CD4-positive, alpha-beta memory T cell (primary cell): Measurements from ENCODE around the gene CTRB1. TPM values are rescaled to one million over a fixed set of nuclear protein-coding genes. Genes with fewer than 3 reads are reported as not detected.
"Not testable (repeated sequence)": the region's sequence is repeated elsewhere in the genome, so short reads cannot be mapped to it uniquely, and the experiment has no call there.

Experiments used
- CTCF ChIA-PET: fragments of 350-600 bp; sonication (Branson Sonifier 250); formaldehyde crosslinking; loops from one replicate; lab custom pipeline; 2021; ENCODE audit warnings: inconsistent platforms; ENCODE audit not compliant: partially characterized antibody; lab: Charles Lee
- POLR2A ChIA-PET: fragments of 350-600 bp; sonication (Branson Sonifier 250); formaldehyde crosslinking; loops from one replicate; lab custom pipeline; 2021; ENCODE audit not compliant: partially characterized antibody; lab: Charles Lee
- DNase-seq, 5 donors: peaks; one replicate each; pipeline versions ENCODE4 v3.0.0 to v3.0.0-alpha.2; 2020 to 2022; ENCODE audit warnings: mixed read lengths in 1 of 5
- H3K27ac ChIP-seq: one replicate; pipeline ENCODE4 v1.7.0; 2013; ENCODE audit warnings: low read depth, low read length
- H3K27me3 ChIP-seq: 2 replicates; pipeline ENCODE4 v1.7.0; 2013; ENCODE audit warnings: mild to moderate bottlenecking, low read length, moderate library complexity; ENCODE audit not compliant: insufficient read depth
- H3K36me3 ChIP-seq: 2 replicates; pipeline ENCODE4 v1.7.0; 2013; ENCODE audit warnings: mild to moderate bottlenecking, low read length, moderate library complexity; ENCODE audit not compliant: insufficient read depth
- H3K4me1 ChIP-seq: 2 replicates; pipeline ENCODE4 v1.7.0; 2013; ENCODE audit warnings: mild to moderate bottlenecking, low read length, moderate library complexity; ENCODE audit not compliant: insufficient read depth
- H3K4me3 ChIP-seq, 2 donors: one replicate each; pipeline ENCODE4 v1.7.0; 2013; ENCODE audit warnings: low read length in 2 of 2, mild to moderate bottlenecking in 1 of 2
- H3K9me3 ChIP-seq, 2 donors: one replicate each; pipeline ENCODE4 v1.7.0; 2013; ENCODE audit warnings: low read length in 2 of 2, control low read depth in 1 of 2; ENCODE audit not compliant: control insufficient read depth in 1 of 2
- H3K27ac Mint-ChIP-seq, 7 donors: one replicate each; pipeline ENCODE4 v1.8.0; 2020 to 2021; ENCODE audit warnings: mixed read lengths in 7 of 7, mild to moderate bottlenecking in 6 of 7, inconsistent platforms in 3 of 7, moderate library complexity in 3 of 7
- H3K27me3 Mint-ChIP-seq, 2 donors: one replicate each; pipeline ENCODE4 v1.8.0; 2020 to 2021; ENCODE audit warnings: mixed read lengths in 2 of 2
- H3K36me3 Mint-ChIP-seq, 2 donors: one replicate each; pipeline ENCODE4 v1.8.0; 2020 to 2021; ENCODE audit warnings: mixed read lengths in 2 of 2, inconsistent platforms in 1 of 2, mild to moderate bottlenecking in 1 of 2
- H3K4me1 Mint-ChIP-seq, 4 donors: one replicate each; pipeline ENCODE4 v1.8.0; 2020 to 2021; ENCODE audit warnings: mixed read lengths in 4 of 4, mild to moderate bottlenecking in 1 of 4
- H3K4me3 Mint-ChIP-seq, 8 donors: one replicate each; pipeline ENCODE4 v1.8.0; 2020 to 2021; ENCODE audit warnings: mixed read lengths in 8 of 8, mild to moderate bottlenecking in 7 of 8, moderate library complexity in 6 of 8, inconsistent platforms in 3 of 8
- H3K9me3 Mint-ChIP-seq, 8 donors: one replicate each; pipeline ENCODE4 v1.8.0; 2020 to 2021; ENCODE audit warnings: mixed read lengths in 8 of 8, mild to moderate bottlenecking in 5 of 8, inconsistent platforms in 3 of 8, moderate library complexity in 1 of 8
- intact Hi-C: fragments of 100-400 bp; cut with micrococcal nuclease; formaldehyde crosslinking; loops from one replicate; pipeline ENCODE4 v1.15.1; 2023
- polyA plus RNA-seq, 2 donors: library from polyadenylated mRNA; unstranded; fragments of 300-500 nt; fragmentation: Illumina TruSeq; gene quantifications; one replicate each; pipeline ENCODE4 v1.2.3, GENCODE V29; 2021
- total RNA-seq, 2 experiments: library from RNA; stranded (reverse); gene quantifications; one replicate each; pipeline ENCODE4 v1.2.3, GENCODE V29; 2021

CTRB1 gene
- total and polyA plus RNA-seq, 4 experiments from 2014 or later: not detected

GRCh38 chr16:75204905-75205304 is 13.9 kb upstream of the CTRB1 start:
- H3K27ac ChIP-seq, H3K9me3 ChIP-seq, H3K4me3 Mint-ChIP-seq, intact Hi-C loops, H3K36me3 Mint-ChIP-seq, H3K36me3 ChIP-seq, H3K9me3 Mint-ChIP-seq, POLR2A ChIA-PET, H3K27me3 ChIP-seq, H3K27me3 Mint-ChIP-seq, H3K27ac Mint-ChIP-seq, H3K4me3 ChIP-seq, CTCF ChIA-PET, DNase-seq: not testable (repeated sequence)
- peaks cover 8 to 16% (median 13%) of the 10 kb centered on the region in 4 donors for H3K4me1 Mint-ChIP-seq
- peaks cover 14% of the 10 kb centered on the region for H3K4me1 ChIP-seq

- H3K4me3 ChIP-seq, intact Hi-C loops, POLR2A ChIA-PET, H3K9me3 Mint-ChIP-seq, H3K27me3 Mint-ChIP-seq, H3K4me3 Mint-ChIP-seq, H3K27ac ChIP-seq, H3K9me3 ChIP-seq, CTCF ChIA-PET, H3K27ac Mint-ChIP-seq, DNase-seq, H3K36me3 Mint-ChIP-seq, H3K27me3 ChIP-seq, H3K36me3 ChIP-seq: not testable (repeated sequence)
- peaks cover 8 to 16% (median 13%) of the 10 kb centered on the region in 4 donors for H3K4me1 Mint-ChIP-seq
- peaks cover 14% of the 10 kb centered on the region for H3K4me1 ChIP-seq
These were observed 13.3 kb upstream of the CTRB1 start for GRCh38 chr16:75205438-75205837.

- H3K27me3 Mint-ChIP-seq, H3K27me3 ChIP-seq, H3K36me3 ChIP-seq, H3K27ac ChIP-seq, H3K9me3 Mint-ChIP-seq, intact Hi-C loops, H3K9me3 ChIP-seq, H3K36me3 Mint-ChIP-seq, H3K4me1 Mint-ChIP-seq, DNase-seq, H3K4me3 Mint-ChIP-seq, POLR2A ChIA-PET, H3K4me3 ChIP-seq, H3K27ac Mint-ChIP-seq: not testable (repeated sequence)
- CTCF ChIA-PET: interaction anchor here (1.1 kb wide), 1 partner anchor 28 kb away, joined by 6 read pairs; no protein-coding TSS in a partner anchor
- peaks cover 11% of the 10 kb centered on the region for H3K4me1 ChIP-seq
These were observed 12.6 kb upstream of the CTRB1 start for GRCh38 chr16:75205961-75206748.

GRCh38 chr16:75206749-75207451 is 11.9 kb upstream of the CTRB1 start, which contains the start of gene CTRB2:
CTRB2 (minus strand) TSS chr16:75207161; CDS start chr16:75207141, 20 bp downstream.
- no peak for DNase-seq
- no peak within 1 kb of the TSS for H3K27ac ChIP-seq
- Mint-ChIP-seq H3K4me3 (no peak within 1 kb of the TSS), H3K9me3 (no peaks in the 10 kb centered on the region), H3K36me3 (no peaks in the 10 kb centered on the region), H3K27me3 (peaks cover 0 to 1% of the 10 kb centered on the region in 2 donors), H3K27ac (peak within 1 kb of the TSS in 1 of 7 donors; percentile 42), H3K4me1 (peaks cover 2 to 3% (median 2%) of the 10 kb centered on the region in 4 donors)
- peaks cover 4% of the 10 kb centered on the region for H3K4me1 ChIP-seq
- H3K27me3 ChIP-seq: no peaks in the 10 kb centered on the region
- ChIA-PET POLR2A (no interaction called here), CTCF (interaction anchor here (1.1 kb wide), 1 partner anchor 27 kb away, joined by 6 read pairs; no protein-coding TSS in a partner anchor)
- H3K4me3 ChIP-seq: no peak within 1 kb of the TSS
- intact Hi-C loops: no loop called here
- H3K36me3 ChIP-seq: no peaks in the 10 kb centered on the region
- H3K9me3 ChIP-seq: no peaks in the 10 kb centered on the region

- H3K4me3 ChIP-seq: no peak overlapping the region
- Mint-ChIP-seq H3K9me3 (no peaks in the 10 kb centered on the region), H3K4me1 (no peaks in the 10 kb centered on the region), H3K27ac (peak overlapping the region in 1 of 7 donors; percentile 42), H3K27me3 (peaks cover 0 to 1% of the 10 kb centered on the region in 2 donors), H3K36me3 (no peaks in the 10 kb centered on the region), H3K4me3 (no peak overlapping the region)
- no peaks in the 10 kb centered on the region for H3K27me3 ChIP-seq
- intact Hi-C loops: no loop called here
- no peak overlapping the region for H3K27ac ChIP-seq
- no peaks in the 10 kb centered on the region for H3K4me1 ChIP-seq
- no peaks in the 10 kb centered on the region for H3K9me3 ChIP-seq
- no peak for DNase-seq
- no peaks in the 10 kb centered on the region for H3K36me3 ChIP-seq
- ChIA-PET POLR2A (no interaction called here), CTCF (no interaction called here)
These were observed 11.0 kb upstream of the CTRB1 start for GRCh38 chr16:75207831-75208230.

- DNase-seq: no peak
- POLR2A ChIA-PET: no interaction called here
These were observed 10.5 kb upstream of the CTRB1 start for GRCh38 chr16:75208242-75208825.

More at GRCh38 chr16:75208242-75208825, 10.5 kb upstream of the CTRB1 start:
- H3K27ac Mint-ChIP-seq: no peak overlapping the region
- H3K4me3 ChIP-seq: no peak overlapping the region
- H3K4me1 ChIP-seq: no peaks in the 10 kb centered on the region
- no peaks in the 10 kb centered on the region for H3K36me3 Mint-ChIP-seq
- H3K27me3 ChIP-seq: no peaks in the 10 kb centered on the region
- H3K9me3 Mint-ChIP-seq: no peaks in the 10 kb centered on the region
- CTCF ChIA-PET: interaction anchor here (0.7 kb wide), 1 partner anchor 26 kb away, joined by 3 read pairs; no protein-coding TSS in a partner anchor
- H3K4me3 Mint-ChIP-seq: no peak overlapping the region
- H3K9me3 ChIP-seq: no peaks in the 10 kb centered on the region
- H3K27me3 Mint-ChIP-seq: peaks cover 0 to 1% of the 10 kb centered on the region in 2 donors
- H3K4me1 Mint-ChIP-seq: no peaks in the 10 kb centered on the region
- intact Hi-C loops: no loop called here
- no peaks in the 10 kb centered on the region for H3K36me3 ChIP-seq
- H3K27ac ChIP-seq: no peak overlapping the region
